ENCODE measurements around the gene GAB3. TPM values are rescaled to one million over a fixed set of nuclear protein-coding genes. Genes with fewer than 3 reads are reported as not detected.
"Not testable (repeated sequence)": the region's sequence is repeated elsewhere in the genome, so short reads cannot be mapped to it uniquely, and the experiment has no call there.

Gene GAB3
- total RNA-seq, 4 donors from 2014 or later: 3.9 to 7.3 (median 5.2) TPM

- H3K4me1 ChIP-seq: no peaks in the 10 kb centered on the region
- no peaks in the 10 kb centered on the region for H3K27me3 ChIP-seq
- no peaks in the 10 kb centered on the region for H3K36me3 ChIP-seq
- TF ChIP-seq EP300 (IDR thresholded peaks at IDR 0.05): no peak
- no peak for TF ChIP-seq POLR2A (IDR thresholded peaks at IDR 0.05; ENCODE audit: low read depth)
- TF ChIP-seq POLR2AphosphoS5 (IDR thresholded peaks at IDR 0.05): no peak
- no peak for TF ChIP-seq CTCF (IDR thresholded peaks at IDR 0.05)
- WGBS: 87% methylated on average over 6 of the region's 6 CpGs
- H3K27ac ChIP-seq (replicated peaks in 1 of 4): no peak overlapping the region
- H3K4me3 ChIP-seq: no peak overlapping the region
- intact Hi-C loops (cut with DNase I): no loop called here
- H3K9me3 ChIP-seq: no peaks in the 10 kb centered on the region
- no peak for DNase-seq (ENCODE audit: extremely low spot score)
Observed at GRCh38 chrX:154655346-154655745, 95.5 kb downstream of the GAB3 start.

GRCh38 chrX:154654925-154655324, 96.0 kb downstream of the GAB3 start:
- Histone ChIP-seq H3K27me3 (no peaks in the 10 kb centered on the region), H3K4me3 (no peak overlapping the region), H3K4me1 (no peaks in the 10 kb centered on the region), H3K9me3 (no peaks in the 10 kb centered on the region), H3K27ac (replicated peaks in 1 of 4) (no peak overlapping the region), H3K36me3 (no peaks in the 10 kb centered on the region)
- TF ChIP-seq POLR2AphosphoS5 (IDR thresholded peaks at IDR 0.05) (no peak), CTCF (IDR thresholded peaks at IDR 0.05) (no peak), EP300 (IDR thresholded peaks at IDR 0.05) (no peak), POLR2A (IDR thresholded peaks at IDR 0.05; ENCODE audit: low read depth) (no peak)
- WGBS: 89% methylated on average over 15 of the region's 15 CpGs
- intact Hi-C loops (cut with DNase I): no loop called here
- no peak for DNase-seq (ENCODE audit: extremely low spot score)

GRCh38 chrX:154654372-154654771, 96.5 kb downstream of the GAB3 start:
- intact Hi-C loops (cut with DNase I): no loop called here
- Histone ChIP-seq H3K9me3 (no peaks in the 10 kb centered on the region), H3K4me3 (no peak overlapping the region), H3K4me1 (no peaks in the 10 kb centered on the region), H3K27me3 (no peaks in the 10 kb centered on the region), H3K27ac (replicated peaks in 1 of 4) (no peak overlapping the region), H3K36me3 (no peaks in the 10 kb centered on the region)
- no peak for TF ChIP-seq POLR2AphosphoS5 (IDR thresholded peaks at IDR 0.05)
- TF ChIP-seq CTCF (IDR thresholded peaks at IDR 0.05): no peak
- no peak for TF ChIP-seq EP300 (IDR thresholded peaks at IDR 0.05)
- TF ChIP-seq POLR2A (IDR thresholded peaks at IDR 0.05; ENCODE audit: low read depth): no peak
- DNase-seq (ENCODE audit: extremely low spot score): no peak
- 90% methylated on average over 3 of the region's 10 CpGs for WGBS

GRCh38 chrX:154653413-154653812, 97.5 kb downstream of the GAB3 start, which contains the start of gene CTAG2:
CTAG2 (minus strand) TSS chrX:154653579; CDS start chrX:154653515, 64 bp downstream.
- H3K4me3 ChIP-seq; H3K36me3 ChIP-seq; intact Hi-C loops (cut with DNase I); H3K27me3 ChIP-seq; H3K4me1 ChIP-seq; H3K27ac ChIP-seq (replicated peaks in 1 of 4); DNase-seq (ENCODE audit: extremely low spot score); H3K9me3 ChIP-seq: not testable (repeated sequence)
- no CpG with 5 or more reads among the region's 27 CpGs for WGBS

- TF ChIP-seq POLR2AphosphoS5 (IDR thresholded peaks at IDR 0.05) (no peak), CTCF (IDR thresholded peaks at IDR 0.05) (no peak), POLR2A (IDR thresholded peaks at IDR 0.05; ENCODE audit: low read depth) (no peak), EP300 (IDR thresholded peaks at IDR 0.05) (no peak)
- WGBS: 97% methylated on average over 22 of the region's 23 CpGs
- intact Hi-C loops (cut with DNase I): no loop called here
- Histone ChIP-seq H3K4me3 (no peak overlapping the region), H3K27ac (replicated peaks in 1 of 4) (no peak overlapping the region), H3K4me1 (no peaks in the 10 kb centered on the region), H3K27me3 (no peaks in the 10 kb centered on the region), H3K9me3 (no peaks in the 10 kb centered on the region), H3K36me3 (no peaks in the 10 kb centered on the region)
- DNase-seq (ENCODE audit: extremely low spot score): no peak
Observed at GRCh38 chrX:154653048-154653401, 97.9 kb downstream of the GAB3 start.
